Activated T-helper 17 cell treated with anti-CD3 and anti-CD28 coated beads, Interleukin-2, amount 50 U/mL, for 72 hours (primary cell): ENCODE measurements around the gene PSMB2. TPM values are rescaled to one million over a fixed set of nuclear protein-coding genes. Genes with fewer than 3 reads are reported as not detected.

Experiments used
- ATAC-seq: fragments of 150-1000 bp; cut with Tn5 transposase; replicated peaks from 2 replicates; pipeline ENCODE4 v1.10.0; 2021; ENCODE audit warnings: mild to moderate bottlenecking, moderate library complexity
- H3K27ac Mint-ChIP-seq: one replicate; pipeline ENCODE4 v1.8.0; 2022; ENCODE audit warnings: mixed read lengths
- H3K27me3 Mint-ChIP-seq: one replicate; pipeline ENCODE4 v1.8.0; 2022; ENCODE audit warnings: mixed read lengths
- H3K36me3 Mint-ChIP-seq: one replicate; pipeline ENCODE4 v1.8.0; 2022; ENCODE audit warnings: low read depth, mild to moderate bottlenecking, mixed read lengths
- H3K4me1 Mint-ChIP-seq: one replicate; pipeline ENCODE4 v1.8.0; 2022; ENCODE audit warnings: mixed read lengths
- H3K4me3 Mint-ChIP-seq: one replicate; pipeline ENCODE4 v1.8.0; 2022; ENCODE audit warnings: mild to moderate bottlenecking, mixed read lengths
- H3K9me3 Mint-ChIP-seq: one replicate; pipeline ENCODE4 v1.8.0; 2022; ENCODE audit warnings: mixed read lengths
- total RNA-seq, 2 donors: library from RNA; stranded (reverse); gene quantifications; one replicate each; pipeline ENCODE4 v1.2.3, GENCODE V29; 2022

Gene PSMB2
- total RNA-seq, 2 donors from 2014 or later, result 60.5 to 102 TPM

GRCh38 chr1:35564884-35565741, 76.2 kb downstream of the PSMB2 start:
- peak overlapping the region; percentile 83 for H3K27ac Mint-ChIP-seq
- no peaks in the 10 kb centered on the region for H3K27me3 Mint-ChIP-seq
- H3K36me3 Mint-ChIP-seq, result peaks cover 52% of the 10 kb centered on the region
- H3K4me1 Mint-ChIP-seq, result peaks cover 25% of the 10 kb centered on the region
- no peaks in the 10 kb centered on the region for H3K9me3 Mint-ChIP-seq
- H3K4me3 Mint-ChIP-seq, result no peak overlapping the region
- ATAC-seq, result no peak

- no peaks in the 10 kb centered on the region for H3K9me3 Mint-ChIP-seq
- peak overlapping the region; percentile 83 for H3K27ac Mint-ChIP-seq
- H3K4me1 Mint-ChIP-seq, result peaks cover 32% of the 10 kb centered on the region
Observed at GRCh38 chr1:35564037-35564883, 77.1 kb downstream of the PSMB2 start.

GRCh38 chr1:35563166-35563565, 78.2 kb downstream of the PSMB2 start:
- Mint-ChIP-seq H3K4me3 (no peak overlapping the region), H3K4me1 (peaks cover 30% of the 10 kb centered on the region), H3K27me3 (no peaks in the 10 kb centered on the region), H3K27ac (peak overlapping the region; percentile 83), H3K9me3 (no peaks in the 10 kb centered on the region), H3K36me3 (peaks cover 66% of the 10 kb centered on the region)
- ATAC-seq, result no peak

More at GRCh38 chr1:35564037-35564883, 77.1 kb downstream of the PSMB2 start:
- peak; percentile 84 for ATAC-seq
- H3K4me3 Mint-ChIP-seq, result peak overlapping the region; percentile 36
- H3K27me3 Mint-ChIP-seq, result no peaks in the 10 kb centered on the region
- H3K36me3 Mint-ChIP-seq, result peaks cover 59% of the 10 kb centered on the region

GRCh38 chr1:35561972-35562680, 79.2 kb downstream of the PSMB2 start:
- H3K27me3 Mint-ChIP-seq, result no peaks in the 10 kb centered on the region
- peak overlapping the region; percentile 50 for H3K27ac Mint-ChIP-seq
- ATAC-seq, result no peak
- peaks cover 73% of the 10 kb centered on the region for H3K36me3 Mint-ChIP-seq
- peak overlapping the region; percentile 43 for H3K4me3 Mint-ChIP-seq
- no peaks in the 10 kb centered on the region for H3K9me3 Mint-ChIP-seq
- H3K4me1 Mint-ChIP-seq, result peaks cover 30% of the 10 kb centered on the region

GRCh38 chr1:35561297-35561971, 79.9 kb downstream of the PSMB2 start:
- H3K27me3 Mint-ChIP-seq, result no peaks in the 10 kb centered on the region
- ATAC-seq, result no peak
- peaks cover 32% of the 10 kb centered on the region for H3K4me1 Mint-ChIP-seq
- no peaks in the 10 kb centered on the region for H3K9me3 Mint-ChIP-seq
- peak overlapping the region; percentile 47 for H3K27ac Mint-ChIP-seq
- peaks cover 67% of the 10 kb centered on the region for H3K36me3 Mint-ChIP-seq
- peak overlapping the region; percentile 43 for H3K4me3 Mint-ChIP-seq

GRCh38 chr1:35560256-35561225, 80.8 kb downstream of the PSMB2 start:
- ATAC-seq, result no peak
- Mint-ChIP-seq H3K4me3 (peak overlapping the region; percentile 99), H3K27me3 (no peaks in the 10 kb centered on the region), H3K27ac (peak overlapping the region; percentile 47), H3K9me3 (no peaks in the 10 kb centered on the region), H3K36me3 (peaks cover 63% of the 10 kb centered on the region), H3K4me1 (peaks cover 40% of the 10 kb centered on the region)

- Mint-ChIP-seq H3K4me1 (peaks cover 45% of the 10 kb centered on the region), H3K27me3 (no peaks in the 10 kb centered on the region), H3K36me3 (peaks cover 65% of the 10 kb centered on the region), H3K9me3 (no peaks in the 10 kb centered on the region), H3K4me3 (peak overlapping the region; percentile 99), H3K27ac (peak overlapping the region; percentile 100)
- no peak for ATAC-seq
Observed at GRCh38 chr1:35559317-35559944, 81.9 kb downstream of the PSMB2 start.

GRCh38 chr1:35558374-35559316, 82.7 kb downstream of the PSMB2 start:
- Mint-ChIP-seq H3K9me3 (no peaks in the 10 kb centered on the region), H3K4me1 (peaks cover 41% of the 10 kb centered on the region), H3K27me3 (no peaks in the 10 kb centered on the region)

GRCh38 chr1:35557611-35558373, 83.5 kb downstream of the PSMB2 start, which contains the start of gene NCDN:
NCDN (plus strand) TSS chr1:35557799; CDS start chr1:35558191, 392 bp downstream.
- peak; percentile 90 for ATAC-seq
- no peaks in the 10 kb centered on the region for H3K27me3 Mint-ChIP-seq
- peaks cover 41% of the 10 kb centered on the region for H3K4me1 Mint-ChIP-seq
- H3K4me3 Mint-ChIP-seq, result peak within 1 kb of the TSS; percentile 99
- peaks cover 66% of the 10 kb centered on the region for H3K36me3 Mint-ChIP-seq
- peak within 1 kb of the TSS; percentile 100 for H3K27ac Mint-ChIP-seq
- H3K9me3 Mint-ChIP-seq, result no peaks in the 10 kb centered on the region

More at GRCh38 chr1:35558374-35559316, 82.7 kb downstream of the PSMB2 start:
- Mint-ChIP-seq H3K4me3 (peak overlapping the region; percentile 99), H3K27ac (peak overlapping the region; percentile 100), H3K36me3 (peaks cover 65% of the 10 kb centered on the region)
- ATAC-seq, result no peak

GRCh38 chr1:35557118-35557610, 84.2 kb downstream of the PSMB2 start, which contains the start of gene KIAA0319L:
KIAA0319L (minus strand) TSS chr1:35557403; CDS start chr1:35554491, 2,912 bp downstream.
- H3K27me3 Mint-ChIP-seq, result no peaks in the 10 kb centered on the region
- H3K4me1 Mint-ChIP-seq, result peaks cover 41% of the 10 kb centered on the region
- H3K27ac Mint-ChIP-seq, result peak within 1 kb of the TSS; percentile 100
- H3K9me3 Mint-ChIP-seq, result no peaks in the 10 kb centered on the region
- ATAC-seq, result peak; percentile 84
- H3K36me3 Mint-ChIP-seq, result peaks cover 67% of the 10 kb centered on the region
- H3K4me3 Mint-ChIP-seq, result peak within 1 kb of the TSS; percentile 99
